Cardiac muscle cell (in vitro differentiated cells and primary cell): Measurements from ENCODE around the gene ZFPM1. TPM values are rescaled to one million over a fixed set of nuclear protein-coding genes. Genes with fewer than 3 reads are reported as not detected.

ENCODE experiments used
- DNase-seq, 2 donors: peaks; one replicate each; pipeline versions ENCODE4 v3.0.0 to v3.0.0-alpha.2; 2010 to 2017; ENCODE audit warnings: low read depth in 1 of 2, low spot score in 1 of 2
- H3K27ac ChIP-seq: fragments of 200-600 bp; sonication (generic); 2 replicates; pipeline ENCODE4 v1.5.1; 2016
- H3K27me3 ChIP-seq: fragments of 200-600 bp; sonication (generic); 2 replicates; pipeline ENCODE4 v1.6.0; 2016; ENCODE audit warnings: control low read depth
- H3K36me3 ChIP-seq: fragments of 200-600 bp; sonication (generic); 2 replicates; pipeline ENCODE4 v1.5.1; 2016; ENCODE audit warnings: control low read depth
- H3K4me1 ChIP-seq: fragments of 200-600 bp; sonication (generic); 2 replicates; pipeline ENCODE4 v1.8.1; 2017; ENCODE audit warnings: low read depth, mild to moderate bottlenecking, mixed run types
- H3K4me3 ChIP-seq: fragments of 200-600 bp; sonication (generic); 2 replicates; pipeline ENCODE4 v1.5.1; 2016; ENCODE audit warnings: mild to moderate bottlenecking
- H3K9me3 ChIP-seq: fragments of 200-600 bp; sonication (generic); 2 replicates; pipeline ENCODE4 v1.5.1; 2017; ENCODE audit warnings: low read depth, mild to moderate bottlenecking, control low read depth
- polyA plus RNA-seq: library from polyadenylated mRNA; unstranded; fragments of >200 nt; fragmentation: Nextera tagmentation; extraction: Ambion mirVana; gene quantifications from 2 replicates; pipeline ENCODE4 v1.2.1, GENCODE V29; 2016
- total RNA-seq: library from RNA; depleted of rRNA; stranded (reverse); fragments of >200 nt; gene quantifications from 2 replicates; pipeline ENCODE4 v1.2.3, GENCODE V29; 2016
- TF ChIP-seq, protein P1 (sequence below): IDR thresholded peaks from 2 replicates; pipeline ENCODE4 v1.5.1; 2012; ENCODE audit warnings: low read depth, mild to moderate bottlenecking, low read length

The ZFPM1 gene
- total and polyA plus RNA-seq, 2 experiments from 2014 or later = 7.6 to 9.4 TPM

DNA sequence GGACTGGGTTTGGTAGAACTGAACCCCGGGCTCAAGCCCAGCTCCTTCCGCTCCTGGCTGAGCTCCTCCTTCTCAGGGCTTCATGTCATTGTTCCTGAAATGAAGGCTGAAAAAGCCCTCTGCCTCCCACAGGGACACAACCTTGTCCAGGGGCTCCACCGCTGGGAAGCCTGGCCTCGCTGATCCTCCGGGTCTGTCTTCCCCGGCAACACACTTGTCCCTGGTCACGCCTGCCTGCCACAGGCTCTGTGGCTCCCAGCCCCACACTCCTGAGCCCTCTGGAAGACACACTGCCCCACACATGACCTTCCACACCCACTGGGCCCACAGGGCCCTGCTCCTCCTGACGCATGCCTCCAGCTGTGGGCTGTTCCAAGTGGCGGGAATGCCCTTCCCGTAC, 99.1 kb downstream of the ZFPM1 start:
- TF ChIP-seq, protein P1, sequence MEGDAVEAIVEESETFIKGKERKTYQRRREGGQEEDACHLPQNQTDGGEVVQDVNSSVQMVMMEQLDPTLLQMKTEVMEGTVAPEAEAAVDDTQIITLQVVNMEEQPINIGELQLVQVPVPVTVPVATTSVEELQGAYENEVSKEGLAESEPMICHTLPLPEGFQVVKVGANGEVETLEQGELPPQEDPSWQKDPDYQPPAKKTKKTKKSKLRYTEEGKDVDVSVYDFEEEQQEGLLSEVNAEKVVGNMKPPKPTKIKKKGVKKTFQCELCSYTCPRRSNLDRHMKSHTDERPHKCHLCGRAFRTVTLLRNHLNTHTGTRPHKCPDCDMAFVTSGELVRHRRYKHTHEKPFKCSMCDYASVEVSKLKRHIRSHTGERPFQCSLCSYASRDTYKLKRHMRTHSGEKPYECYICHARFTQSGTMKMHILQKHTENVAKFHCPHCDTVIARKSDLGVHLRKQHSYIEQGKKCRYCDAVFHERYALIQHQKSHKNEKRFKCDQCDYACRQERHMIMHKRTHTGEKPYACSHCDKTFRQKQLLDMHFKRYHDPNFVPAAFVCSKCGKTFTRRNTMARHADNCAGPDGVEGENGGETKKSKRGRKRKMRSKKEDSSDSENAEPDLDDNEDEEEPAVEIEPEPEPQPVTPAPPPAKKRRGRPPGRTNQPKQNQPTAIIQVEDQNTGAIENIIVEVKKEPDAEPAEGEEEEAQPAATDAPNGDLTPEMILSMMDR = no peak
- H3K4me3 ChIP-seq = no peak overlapping the region
- peaks cover 11% of the 10 kb centered on the region for H3K27me3 ChIP-seq
- H3K9me3 ChIP-seq = no peaks in the 10 kb centered on the region
- H3K27ac ChIP-seq = no peak overlapping the region
- DNase-seq = no peak
- no peaks in the 10 kb centered on the region for H3K36me3 ChIP-seq
- H3K4me1 ChIP-seq = no peaks in the 10 kb centered on the region

DNA sequence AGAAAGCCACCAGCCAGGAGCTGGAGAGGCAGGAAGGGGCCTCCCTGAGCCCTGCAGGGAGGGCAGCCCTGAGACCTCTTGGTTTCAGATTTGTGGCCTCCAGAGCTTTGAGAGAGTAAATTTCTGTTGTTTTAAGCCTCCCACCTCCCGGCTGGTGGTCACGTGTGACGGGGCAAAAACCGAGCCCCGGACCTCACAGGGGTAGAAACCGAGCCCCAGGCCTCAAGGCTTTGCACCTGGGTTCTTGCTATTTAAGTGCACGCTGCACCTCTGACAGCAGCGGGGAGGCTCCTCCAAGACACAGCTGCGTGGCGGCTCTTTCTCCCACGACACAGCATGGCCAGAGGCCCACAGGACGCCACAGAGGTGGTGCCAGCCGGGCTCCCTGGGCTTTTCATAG, 99.7 kb downstream of the ZFPM1 start:
- no peaks in the 10 kb centered on the region for H3K9me3 ChIP-seq
- DNase-seq = no peak
- TF ChIP-seq, protein P1 = no peak
- H3K4me1 ChIP-seq = no peaks in the 10 kb centered on the region
- H3K36me3 ChIP-seq = no peaks in the 10 kb centered on the region
- H3K27me3 ChIP-seq = peaks cover 10% of the 10 kb centered on the region
- H3K27ac ChIP-seq = no peak overlapping the region
- no peak overlapping the region for H3K4me3 ChIP-seq

DNA sequence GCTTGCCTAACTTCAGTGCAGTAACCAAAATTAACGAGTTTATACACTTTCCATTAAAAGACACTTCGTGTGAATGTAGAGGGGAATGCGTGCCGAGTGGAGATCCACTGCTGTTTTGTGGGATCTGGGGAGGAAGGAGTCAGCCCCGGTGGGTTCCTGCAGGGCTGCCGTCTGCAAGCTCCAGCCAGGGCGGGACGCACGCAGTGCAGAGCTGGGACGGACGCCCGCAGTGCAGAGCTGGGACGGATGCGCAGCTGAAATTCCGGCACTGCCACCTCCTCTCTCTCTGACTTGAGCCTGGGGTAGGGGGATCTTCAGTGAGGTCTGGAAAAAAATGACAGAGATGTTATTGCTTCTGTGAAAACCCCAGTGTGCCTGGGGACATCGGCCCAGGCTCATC, 100.7 kb downstream of the ZFPM1 start:
- H3K27ac ChIP-seq = no peak overlapping the region
- TF ChIP-seq, protein P1 = no peak
- no peak overlapping the region for H3K4me3 ChIP-seq
- DNase-seq = no peak
- H3K27me3 ChIP-seq = peaks cover under 1% of the 10 kb centered on the region
- H3K4me1 ChIP-seq = no peaks in the 10 kb centered on the region
- H3K9me3 ChIP-seq = no peaks in the 10 kb centered on the region
- no peaks in the 10 kb centered on the region for H3K36me3 ChIP-seq

DNA sequence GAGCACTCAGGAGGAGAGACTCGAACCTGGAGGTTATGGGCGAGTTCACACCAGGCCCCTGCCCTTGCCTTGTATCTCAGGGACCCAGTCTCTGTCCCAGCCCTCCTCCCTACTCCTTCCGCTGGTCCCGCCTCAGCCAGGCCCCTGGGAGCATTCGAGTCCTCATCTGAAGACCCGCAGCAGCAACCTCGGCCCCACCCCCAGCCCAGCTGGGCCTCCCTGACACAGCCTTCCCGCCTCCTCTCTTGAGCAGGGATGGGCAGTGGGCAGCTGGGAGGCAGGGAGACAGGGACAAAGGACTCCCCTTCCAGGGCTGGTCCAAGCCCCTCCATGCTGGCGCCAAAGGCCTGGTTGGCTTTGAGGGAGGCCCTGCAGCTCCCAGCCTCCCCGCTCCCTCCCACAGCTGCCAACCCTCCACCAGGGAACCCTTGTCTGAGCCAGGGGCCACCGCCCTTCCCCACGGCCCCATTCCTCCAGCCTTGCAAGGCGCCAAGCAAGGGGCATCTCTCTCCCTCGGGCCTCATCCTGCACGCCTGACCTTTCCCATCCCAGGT, 101.7 kb downstream of the ZFPM1 start:
- Histone ChIP-seq H3K4me1 (no peaks in the 10 kb centered on the region), H3K27ac (no peak overlapping the region), H3K27me3 (no peaks in the 10 kb centered on the region), H3K4me3 (no peak overlapping the region), H3K9me3 (no peaks in the 10 kb centered on the region), H3K36me3 (no peaks in the 10 kb centered on the region)
- TF ChIP-seq, protein P1 = no peak
- no peak for DNase-seq

DNA sequence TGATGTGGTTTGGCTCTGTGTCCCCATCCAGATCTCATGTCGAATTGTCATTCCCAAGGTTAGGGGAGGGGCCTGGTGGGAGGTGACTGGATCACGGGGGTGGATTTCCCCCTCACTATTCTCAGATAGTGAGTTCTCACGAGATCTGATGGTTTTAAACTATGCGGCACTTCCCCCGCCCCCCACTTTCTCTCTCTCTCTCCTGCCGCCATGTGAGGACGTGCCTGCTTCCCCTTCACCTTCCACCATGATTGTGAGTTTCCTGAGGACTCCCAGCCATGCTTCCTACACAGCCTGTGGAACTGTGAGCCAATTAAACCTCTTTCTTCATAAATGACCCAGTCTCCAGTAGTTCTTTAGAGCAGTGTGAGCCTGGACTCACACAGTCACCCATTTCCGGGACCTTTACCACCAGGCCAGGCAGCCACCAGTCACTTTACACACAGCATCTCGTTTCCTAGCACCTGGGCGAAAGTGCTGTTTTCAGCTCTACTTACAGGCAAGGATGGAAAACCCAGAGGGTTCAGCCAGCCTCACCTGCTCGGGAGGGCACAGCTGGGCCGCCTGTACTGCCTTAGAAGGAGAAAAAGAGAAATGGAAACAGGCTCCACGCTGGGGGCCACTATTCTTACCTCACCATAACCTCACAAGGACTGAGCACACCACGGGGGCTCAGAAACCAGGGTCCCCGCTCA, 103.4 kb downstream of the ZFPM1 start:
- Histone ChIP-seq H3K36me3 (no peaks in the 10 kb centered on the region), H3K27me3 (no peaks in the 10 kb centered on the region), H3K9me3 (no peaks in the 10 kb centered on the region), H3K4me1 (no peaks in the 10 kb centered on the region), H3K4me3 (no peak overlapping the region), H3K27ac (no peak overlapping the region)
- DNase-seq = no peak
- TF ChIP-seq, protein P1 = no peak
